Renal pelvis (tissue), 12 donors: ENCODE measurements around the gene ZIC5. TPM values are rescaled to one million over a fixed set of nuclear protein-coding genes. Genes with fewer than 3 reads are reported as not detected.

ENCODE experiments used
- DNase-seq: peaks from one replicate; pipeline ENCODE4 v3.0.0-alpha.2; 2013
- long read RNA-seq, 16 experiments: transcript quantifications; one replicate each; lab custom pipeline, GENCODE V29; 2026
- polyA plus RNA-seq, 3 donors: library from polyadenylated mRNA; unstranded; fragments of 120-200 nt; gene quantifications; one replicate each; pipeline ENCODE4 v1.2.1, GENCODE V29; 2013; ENCODE audit not compliant: insufficient read length in 3 of 3

The ZIC5 gene
- polyA plus RNA-seq = under 1 TPM in 2 of 3 donors, not detected in 1; 0.05 to 0.06 TPM
- long read RNA-seq, donor 1 = 0 reads
- long read RNA-seq, donor 2 = 0 reads
- long read RNA-seq, donor 3 = 0 reads
- long read RNA-seq, donor 4 = 0 reads
- long read RNA-seq, donor 5 = 0 reads
- long read RNA-seq, donor 6 = 0 reads
- long read RNA-seq, donor 7 = 0 reads
- long read RNA-seq, donor 8 = 0 reads
- long read RNA-seq, donor 9 = 0 reads
- long read RNA-seq, donor 10 = 0 reads
- long read RNA-seq, donor 11 = 0 reads
- long read RNA-seq, donor 12 = 0 reads
- long read RNA-seq, donor 13 = 0 reads
- long read RNA-seq, donor 14 = 0 reads
- long read RNA-seq, donor 15 = 0 reads
- long read RNA-seq, donor 16 = 0 reads

- no peak for DNase-seq
Observed at GRCh38 chr13:99971576-99972189, at the start of gene ZIC5. Gene ZIC5 (minus strand): TSS chr13:99971767. CDS start chr13:99971603, 164 bp downstream.

GRCh38 chr13:100019780-100020356, 48.3 kb upstream of the ZIC5 start:
- DNase-seq = no peak

- DNase-seq = no peak
Observed at GRCh38 chr13:100014621-100015020, 43.1 kb upstream of the ZIC5 start.

GRCh38 chr13:99998261-99998660, 26.7 kb upstream of the ZIC5 start:
- no peak for DNase-seq

GRCh38 chr13:99997702-99998214, 26.2 kb upstream of the ZIC5 start:
- no peak for DNase-seq

- DNase-seq = peak; percentile 22
Observed at GRCh38 chr13:99996381-99996973, 24.9 kb upstream of the ZIC5 start.

GRCh38 chr13:99995589-99996380, 24.2 kb upstream of the ZIC5 start:
- peak; percentile 19 for DNase-seq

- no peak for DNase-seq
Observed at GRCh38 chr13:99995104-99995588, 23.6 kb upstream of the ZIC5 start.

- DNase-seq = no peak
Observed at GRCh38 chr13:99994638-99995020, 23.1 kb upstream of the ZIC5 start.

- no peak for DNase-seq
Observed at GRCh38 chr13:99993660-99994637, 22.4 kb upstream of the ZIC5 start.

- no peak for DNase-seq
Observed at GRCh38 chr13:99992949-99993351, 21.4 kb upstream of the ZIC5 start.

GRCh38 chr13:99991828-99992775, 20.5 kb upstream of the ZIC5 start:
- no peak for DNase-seq

GRCh38 chr13:99991013-99991827, 19.7 kb upstream of the ZIC5 start:
- DNase-seq = no peak

- DNase-seq = no peak
Observed at GRCh38 chr13:99990126-99990977, 18.8 kb upstream of the ZIC5 start.

GRCh38 chr13:99989276-99990125, 17.9 kb upstream of the ZIC5 start:
- DNase-seq = no peak
